H9 (cell line): Measurements from ENCODE around the gene TNNI3. TPM values are rescaled to one million over a fixed set of nuclear protein-coding genes. Genes with fewer than 3 reads are reported as not detected.

ENCODE experiments used
- DNase-seq: peaks from one replicate; pipeline ENCODE4 v3.0.0-alpha.2; 2017
- H2AFZ ChIP-seq: one replicate; pipeline ENCODE4 v1.6.1; 2013; ENCODE audit warnings: mild to moderate bottlenecking, low read length, control low read depth, moderate library complexity
- H2AK5ac ChIP-seq: 2 replicates; pipeline ENCODE4 v1.6.1; 2013; ENCODE audit warnings: low read length, control low read depth, mixed read lengths; ENCODE audit not compliant: insufficient read length
- H2BK120ac ChIP-seq: one replicate; pipeline ENCODE4 v1.6.1; 2013; ENCODE audit warnings: low read depth, mild to moderate bottlenecking, low read length, control low read depth, inconsistent platforms; ENCODE audit not compliant: poor library complexity, severe bottlenecking
- H2BK12ac ChIP-seq: 2 replicates; pipeline ENCODE4 v1.6.1; 2013; ENCODE audit warnings: low read length, control low read depth, mixed read lengths, low read depth; ENCODE audit not compliant: insufficient read length
- H2BK15ac ChIP-seq: 2 replicates; pipeline ENCODE4 v1.6.1; 2013; ENCODE audit warnings: low read depth, low read length, control low read depth
- H2BK20ac ChIP-seq: one replicate; pipeline ENCODE4 v1.6.1; 2013; ENCODE audit warnings: low read depth, mild to moderate bottlenecking, low read length, control low read depth, inconsistent platforms; ENCODE audit not compliant: poor library complexity, severe bottlenecking
- H2BK5ac ChIP-seq: 2 replicates; pipeline ENCODE4 v1.6.1; 2013; ENCODE audit warnings: low read length, control low read depth, mixed read lengths; ENCODE audit not compliant: insufficient read length
- H3K14ac ChIP-seq: 2 replicates; pipeline ENCODE4 v1.6.1; 2013; ENCODE audit warnings: low read length, control low read depth; ENCODE audit not compliant: insufficient read depth
- H3K18ac ChIP-seq: 2 replicates; pipeline ENCODE4 v1.6.1; 2013; ENCODE audit warnings: low read depth, mild to moderate bottlenecking, mixed read lengths, low read length, control low read depth; ENCODE audit not compliant: insufficient read length
- H3K23ac ChIP-seq: 2 replicates; pipeline ENCODE4 v1.6.1; 2013; ENCODE audit warnings: low read length, control low read depth, mixed read lengths, low read depth; ENCODE audit not compliant: insufficient read length
- H3K23me2 ChIP-seq: 2 replicates; pipeline ENCODE4 v1.6.1; 2013; ENCODE audit warnings: low read depth, mild to moderate bottlenecking, mixed read lengths, low read length, control low read depth; ENCODE audit not compliant: insufficient read length, poor library complexity, severe bottlenecking
- H3K27ac ChIP-seq: 2 replicates; pipeline ENCODE4 v1.5.1; 2013; ENCODE audit warnings: low read length, control low read depth, mixed read lengths, low read depth; ENCODE audit not compliant: insufficient read length
- H3K27me3 ChIP-seq: 2 replicates; pipeline ENCODE4 v1.6.1; 2013; ENCODE audit warnings: low read length, control low read depth, inconsistent platforms; ENCODE audit not compliant: insufficient read depth
- H3K4ac ChIP-seq: 2 replicates; pipeline ENCODE4 v1.6.1; 2013; ENCODE audit warnings: low read depth, mild to moderate bottlenecking, control low read depth, inconsistent platforms, low read length, moderate library complexity
- H3K4me1 ChIP-seq: 2 replicates; pipeline ENCODE4 v1.6.1; 2013; ENCODE audit warnings: low read length, control low read depth, inconsistent platforms; ENCODE audit not compliant: insufficient read depth
- H3K4me2 ChIP-seq: 2 replicates; pipeline ENCODE4 v1.6.1; 2013; ENCODE audit warnings: low read length, control low read depth, mixed read lengths; ENCODE audit not compliant: insufficient read length, insufficient read depth
- H3K56ac ChIP-seq: 2 replicates; pipeline ENCODE4 v1.6.1; 2013; ENCODE audit warnings: low read depth, mild to moderate bottlenecking, mixed read lengths, low read length, control low read depth; ENCODE audit not compliant: insufficient read length
- H3K79me1 ChIP-seq: 2 replicates; pipeline ENCODE4 v1.6.1; 2013; ENCODE audit warnings: low read depth, mild to moderate bottlenecking, moderate library complexity, low read length, control low read depth, inconsistent platforms; ENCODE audit not compliant: insufficient read depth, poor library complexity, severe bottlenecking
- H3K79me2 ChIP-seq: 2 replicates; pipeline ENCODE4 v1.6.1; 2013; ENCODE audit warnings: low read length, control low read depth, inconsistent platforms; ENCODE audit not compliant: insufficient read depth
- H3K9ac ChIP-seq: 2 replicates; pipeline ENCODE4 v1.6.1; 2013; ENCODE audit warnings: low read length, control low read depth, mixed read lengths; ENCODE audit not compliant: insufficient read length; ENCODE audit errors: extremely low read depth
- H3K9me3 ChIP-seq: one replicate; pipeline ENCODE4 v1.6.1; 2013; ENCODE audit warnings: low read depth, low read length, inconsistent platforms; ENCODE audit not compliant: control insufficient read depth
- H3T11ph ChIP-seq: one replicate; pipeline ENCODE4 v1.6.1; 2013; ENCODE audit warnings: mild to moderate bottlenecking, low read length, control low read depth, inconsistent platforms
- H4K20me1 ChIP-seq: one replicate; pipeline ENCODE4 v1.6.1; 2013; ENCODE audit not compliant: control insufficient read depth, insufficient read length, insufficient read depth
- H4K5ac ChIP-seq: 2 replicates; pipeline ENCODE4 v1.6.1; 2013; ENCODE audit warnings: low read depth, mild to moderate bottlenecking, mixed read lengths, low read length, control low read depth; ENCODE audit not compliant: insufficient read length
- H4K8ac ChIP-seq: replicated peaks from 2 replicates; pipeline ENCODE4 v1.6.1; 2013; ENCODE audit warnings: low read length, control low read depth, mixed read lengths, low read depth; ENCODE audit not compliant: insufficient read length
- H4K91ac ChIP-seq: 2 replicates; pipeline ENCODE4 v1.6.1; 2013; ENCODE audit warnings: low read depth, mild to moderate bottlenecking, moderate library complexity, mixed read lengths, low read length, control low read depth; ENCODE audit not compliant: insufficient read length
- H3K27ac Mint-ChIP-seq, 3 experiments: 2 replicates in 2 of 3; 3 replicates in 1 of 3; pipeline ENCODE4 v1.8.0; 2020 to 2021; ENCODE audit warnings: mixed read lengths in 3 of 3, mild to moderate bottlenecking in 1 of 3, moderate library complexity in 1 of 3
- H3K27me3 Mint-ChIP-seq: 2 replicates; pipeline ENCODE4 v1.8.0; 2021; ENCODE audit warnings: low read depth, mild to moderate bottlenecking, moderate library complexity, mixed read lengths
- H3K36me3 Mint-ChIP-seq, 3 experiments: 2 replicates in 2 of 3; 3 replicates in 1 of 3; pipeline ENCODE4 v1.8.0; 2020 to 2021; ENCODE audit warnings: low read depth in 3 of 3, mixed read lengths in 3 of 3; ENCODE audit not compliant: insufficient read depth in 1 of 3
- H3K4me1 Mint-ChIP-seq, 2 experiments: 2 replicates each; pipeline ENCODE4 v1.8.0; 2020; ENCODE audit warnings: mixed read lengths in 2 of 2
- H3K4me3 Mint-ChIP-seq, 2 experiments: 2 replicates in 1 of 2; 3 replicates in 1 of 2; pipeline ENCODE4 v1.8.0; 2020 to 2021; ENCODE audit warnings: mild to moderate bottlenecking in 2 of 2, mixed read lengths in 2 of 2, moderate library complexity in 1 of 2
- H3K9me3 Mint-ChIP-seq, 2 experiments: 2 replicates in 1 of 2; 3 replicates in 1 of 2; pipeline ENCODE4 v1.8.0; 2020; ENCODE audit warnings: mild to moderate bottlenecking in 2 of 2, mixed read lengths in 2 of 2, moderate library complexity in 1 of 2
- WGBS: extraction: QIAGEN DNeasy Blood & Tissue Kit; methylation state at CpG from one replicate; pipeline ENCODE4 v1.1.7; 2013; ENCODE audit warnings: missing lambda C conversion rate, low lambda C conversion rate, mixed read lengths; ENCODE audit not compliant: insufficient read length; ENCODE audit errors: extremely low coverage; 5-methylcytosine and 5-hydroxymethylcytosine counted together
- total RNA-seq: library from RNA; stranded (reverse); gene quantifications from 2 replicates; pipeline ENCODE4 v1.2.1, GENCODE V29; 2021
- TF ChIP-seq, protein P1 (sequence below): fragments of 200-600 bp; sonication (generic); conservative IDR thresholded peaks from 3 replicates; pipeline ENCODE4 v1.8.0; 2021; ENCODE audit warnings: antibody characterized with exemption, mild to moderate bottlenecking

The TNNI3 gene
- total RNA-seq, 1 experiment from 2014 or later, result 36.9 TPM

DNA sequence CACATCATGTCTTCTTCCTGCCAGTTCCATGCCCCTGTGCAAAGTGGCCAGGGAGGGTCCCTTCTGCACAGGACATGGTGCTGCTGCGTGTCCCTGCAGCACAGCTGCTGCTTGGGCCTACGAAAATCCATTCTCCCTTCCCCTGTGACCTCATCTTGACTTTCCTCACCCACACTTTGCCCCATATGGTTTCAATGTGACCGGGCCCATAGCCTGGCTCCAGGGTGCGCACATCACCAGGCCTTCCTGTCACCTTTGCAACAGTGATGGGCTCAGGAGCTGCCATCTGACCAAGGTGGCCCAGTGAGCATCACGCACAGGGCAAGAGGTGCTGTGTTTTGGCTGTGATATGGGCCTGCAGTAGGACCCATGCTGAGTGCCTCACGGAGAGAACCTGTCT, 50.9 kb downstream of the TNNI3 start:
- TF ChIP-seq, protein P1, sequence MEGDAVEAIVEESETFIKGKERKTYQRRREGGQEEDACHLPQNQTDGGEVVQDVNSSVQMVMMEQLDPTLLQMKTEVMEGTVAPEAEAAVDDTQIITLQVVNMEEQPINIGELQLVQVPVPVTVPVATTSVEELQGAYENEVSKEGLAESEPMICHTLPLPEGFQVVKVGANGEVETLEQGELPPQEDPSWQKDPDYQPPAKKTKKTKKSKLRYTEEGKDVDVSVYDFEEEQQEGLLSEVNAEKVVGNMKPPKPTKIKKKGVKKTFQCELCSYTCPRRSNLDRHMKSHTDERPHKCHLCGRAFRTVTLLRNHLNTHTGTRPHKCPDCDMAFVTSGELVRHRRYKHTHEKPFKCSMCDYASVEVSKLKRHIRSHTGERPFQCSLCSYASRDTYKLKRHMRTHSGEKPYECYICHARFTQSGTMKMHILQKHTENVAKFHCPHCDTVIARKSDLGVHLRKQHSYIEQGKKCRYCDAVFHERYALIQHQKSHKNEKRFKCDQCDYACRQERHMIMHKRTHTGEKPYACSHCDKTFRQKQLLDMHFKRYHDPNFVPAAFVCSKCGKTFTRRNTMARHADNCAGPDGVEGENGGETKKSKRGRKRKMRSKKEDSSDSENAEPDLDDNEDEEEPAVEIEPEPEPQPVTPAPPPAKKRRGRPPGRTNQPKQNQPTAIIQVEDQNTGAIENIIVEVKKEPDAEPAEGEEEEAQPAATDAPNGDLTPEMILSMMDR, result no peak
- H3T11ph ChIP-seq, result no peak overlapping the region
- Mint-ChIP-seq H3K27me3 (no peaks in the 10 kb centered on the region), H3K27ac (no peak overlapping the region; a peak in 1 of 7 replicates), H3K9me3 (peaks cover 2 to 5% of the 10 kb centered on the region in 2 experiments; a peak in 2 of 5 replicates), H3K4me3 (no peak overlapping the region), H3K36me3 (peaks cover 15 to 42% (median 34%) of the 10 kb centered on the region in 3 experiments), H3K4me1 (no peaks in the 10 kb centered on the region)
- no peak overlapping the region for H4K8ac ChIP-seq
- no peaks in the 10 kb centered on the region for H3K23me2 ChIP-seq
- H3K56ac ChIP-seq, result no peak overlapping the region
- H2BK15ac ChIP-seq, result no peak overlapping the region
- no peak overlapping the region for H2BK12ac ChIP-seq
- no peak overlapping the region for H3K9ac ChIP-seq
- no peak overlapping the region for H3K23ac ChIP-seq
- H2AFZ ChIP-seq, result no peak overlapping the region
- no peak overlapping the region for H2BK20ac ChIP-seq
- H3K4me1 ChIP-seq, result no peaks in the 10 kb centered on the region
- no peaks in the 10 kb centered on the region; the same call in 1 of the 2 replicates for H3K79me2 ChIP-seq
- no CpG with 5 or more reads among the region's 6 CpGs for WGBS
- no peak overlapping the region for H2AK5ac ChIP-seq
- H3K4me2 ChIP-seq, result no peak overlapping the region
- no peak overlapping the region for H4K5ac ChIP-seq
- no peak for DNase-seq
- H2BK120ac ChIP-seq, result no peak overlapping the region
- no peak overlapping the region for H3K27ac ChIP-seq
- no peaks in the 10 kb centered on the region for H3K27me3 ChIP-seq
- no peaks in the 10 kb centered on the region for H3K79me1 ChIP-seq
- no peak overlapping the region for H3K14ac ChIP-seq
- no peak overlapping the region for H2BK5ac ChIP-seq
- H3K4ac ChIP-seq, result no peak overlapping the region
- no peaks in the 10 kb centered on the region for H3K9me3 ChIP-seq
- H4K20me1 ChIP-seq, result no peaks in the 10 kb centered on the region
- no peak overlapping the region for H3K18ac ChIP-seq
- H4K91ac ChIP-seq, result no peak overlapping the region
